Midbrain (tissue), 1 donor: ENCODE data around the gene KCNH5.
"Not testable (repeated sequence)": the region's sequence is repeated elsewhere in the genome, so short reads cannot be mapped to it uniquely, and the experiment has no call there.

Source experiments
- DNase-seq: peaks from one replicate; lab custom pipeline; 2025; lab: John Stamatoyannopoulos, UW

Gene KCNH5

GRCh38 chr14:62886461-62886860, 158.8 kb downstream of the KCNH5 start:
- DNase-seq, result no peak

DNA sequence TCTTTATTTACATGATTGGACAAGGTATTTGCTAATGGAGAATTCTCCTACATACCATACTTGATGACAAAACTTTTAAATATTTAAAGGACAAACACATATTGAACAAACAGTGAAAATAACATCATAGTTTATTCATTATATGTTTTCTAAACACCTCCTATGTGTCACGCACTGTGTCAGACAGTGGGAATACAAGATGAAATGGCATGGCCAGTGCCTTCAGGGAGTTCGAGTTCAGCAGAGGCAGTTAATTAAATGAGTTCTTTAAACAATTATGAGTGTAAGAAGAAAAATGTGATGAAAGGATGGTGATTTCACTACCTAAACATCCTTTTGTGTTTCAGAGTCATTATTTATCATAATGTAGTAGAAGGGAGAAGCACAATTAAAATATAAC, 159.8 kb downstream of the KCNH5 start:
- DNase-seq, result no peak

- no peak for DNase-seq
These were observed 162.3 kb downstream of the KCNH5 start for GRCh38 chr14:62882967-62883366.

- no peak for DNase-seq
These were observed 178.9 kb downstream of the KCNH5 start for GRCh38 chr14:62866376-62866775.

DNA sequence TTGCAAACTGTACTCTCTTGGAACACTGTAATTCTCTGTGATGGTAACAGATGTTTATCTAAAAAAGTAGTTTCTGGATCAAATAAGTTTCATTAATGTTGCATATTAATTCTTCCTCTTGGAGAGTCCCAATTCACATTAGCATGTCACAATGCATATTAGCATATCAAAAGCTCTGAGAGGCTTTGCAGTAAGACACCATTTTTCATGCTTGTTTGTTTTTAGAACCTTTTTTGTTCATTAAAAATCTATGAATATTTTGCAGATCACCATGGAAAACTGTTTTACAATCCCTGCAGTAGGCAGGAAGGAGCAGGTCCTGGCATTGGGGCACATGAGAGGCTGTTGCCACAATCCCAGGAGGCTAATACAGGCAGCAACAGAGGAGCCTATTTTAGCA, 180.7 kb downstream of the KCNH5 start:
- DNase-seq, result no peak

DNA sequence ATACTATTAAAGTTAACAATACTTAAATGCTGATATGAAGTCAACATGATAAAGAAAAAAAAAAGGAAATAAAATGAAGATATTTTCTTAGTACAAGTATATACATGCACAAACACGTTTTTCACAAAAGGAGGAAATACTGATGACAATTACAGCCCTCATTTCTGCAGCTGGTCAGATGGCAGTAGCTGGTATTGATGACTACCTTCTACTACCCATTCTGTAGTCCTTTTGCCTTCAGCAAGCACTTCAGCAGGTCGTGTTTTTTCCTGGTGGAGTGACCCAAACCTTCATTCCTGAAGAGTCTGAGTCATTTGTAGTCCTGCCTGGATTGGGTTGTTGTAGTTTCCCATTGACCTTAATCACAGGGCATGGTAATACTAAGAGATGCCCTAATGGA, 187.2 kb downstream of the KCNH5 start:
- not testable (repeated sequence) for DNase-seq

GRCh38 chr14:62854951-62855350, 190.3 kb downstream of the KCNH5 start:
- no peak for DNase-seq

- DNase-seq, result no peak
These were observed 198.1 kb downstream of the KCNH5 start for GRCh38 chr14:62847168-62847567.

DNA sequence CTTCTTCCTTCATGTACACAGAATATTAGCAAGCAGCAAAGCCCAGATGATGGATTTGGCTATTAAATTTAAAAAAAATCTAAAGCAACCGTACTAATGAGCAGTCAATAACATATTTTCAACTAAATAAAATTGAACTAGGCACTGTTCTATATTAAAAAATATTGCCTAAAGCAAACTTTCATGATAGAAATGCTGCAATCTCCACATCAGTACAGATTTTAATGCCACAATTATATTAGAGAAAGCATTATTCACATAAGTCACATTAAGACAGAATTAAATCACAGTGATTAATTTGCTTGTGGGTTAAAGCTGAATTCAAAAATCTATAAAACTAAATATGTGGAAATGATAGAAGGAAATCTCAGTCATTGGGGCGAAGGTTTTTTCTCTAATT, 200.7 kb downstream of the KCNH5 start:
- DNase-seq, result no peak

DNA sequence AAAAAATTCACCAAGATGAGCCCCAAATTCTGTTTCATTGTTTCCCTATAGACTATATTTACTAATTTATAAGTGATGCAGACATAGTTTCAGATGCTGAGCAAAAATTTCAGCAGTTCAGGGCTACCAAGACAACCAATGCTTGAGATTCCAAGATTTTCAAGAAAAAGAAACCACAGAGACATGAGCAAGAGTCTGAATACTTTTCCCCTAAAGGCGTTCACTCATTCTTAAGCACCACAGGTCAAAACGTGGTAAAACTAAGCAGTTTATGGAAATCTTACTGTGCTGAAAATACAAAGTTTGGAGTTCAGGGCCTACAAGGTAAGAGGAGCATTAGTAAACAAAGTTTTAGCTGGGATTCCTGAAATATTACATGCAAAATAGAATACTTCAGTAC, 221.2 kb downstream of the KCNH5 start:
- DNase-seq, result no peak

DNA sequence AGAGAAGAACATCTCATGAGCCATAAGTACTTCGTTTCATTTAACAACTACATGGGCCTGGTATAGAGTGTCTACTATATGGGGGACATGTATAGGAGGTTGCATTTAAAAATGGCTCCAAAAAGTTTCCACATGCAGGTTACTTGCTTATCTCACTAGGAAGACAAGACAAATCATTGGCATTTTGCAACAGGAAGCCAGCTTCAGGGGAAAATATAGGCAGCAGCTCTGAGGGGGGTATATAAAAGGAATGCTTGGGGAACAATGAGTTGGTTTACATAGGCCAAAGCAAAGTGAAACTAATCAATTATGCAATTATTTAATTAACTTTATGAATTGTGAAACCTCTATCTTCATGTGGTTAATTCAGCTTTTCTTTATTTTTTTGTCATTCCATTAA, 225.3 kb downstream of the KCNH5 start:
- DNase-seq, result no peak

DNA sequence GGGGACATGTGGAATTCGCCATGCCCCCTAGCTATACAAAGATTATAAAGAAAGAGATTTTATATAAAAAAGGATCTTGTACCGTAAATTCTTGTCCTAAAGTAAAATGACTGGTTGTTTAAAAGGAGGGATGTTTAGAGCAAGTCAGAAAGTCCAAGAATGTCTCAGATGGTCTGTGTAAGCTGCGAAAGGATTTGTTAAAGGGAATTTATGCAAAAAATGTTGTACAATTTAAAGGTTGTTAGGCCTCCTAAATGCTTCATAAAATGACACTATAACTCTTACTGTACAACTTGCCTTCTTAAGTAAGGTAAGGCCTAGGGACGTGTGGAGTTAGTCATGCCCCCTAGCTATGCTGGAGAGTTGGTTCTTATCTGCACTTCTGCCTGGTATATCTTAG, 237.6 kb downstream of the KCNH5 start:
- DNase-seq, result no peak

- no peak for DNase-seq
These were observed 244.7 kb downstream of the KCNH5 start for GRCh38 chr14:62800577-62800976.

DNA sequence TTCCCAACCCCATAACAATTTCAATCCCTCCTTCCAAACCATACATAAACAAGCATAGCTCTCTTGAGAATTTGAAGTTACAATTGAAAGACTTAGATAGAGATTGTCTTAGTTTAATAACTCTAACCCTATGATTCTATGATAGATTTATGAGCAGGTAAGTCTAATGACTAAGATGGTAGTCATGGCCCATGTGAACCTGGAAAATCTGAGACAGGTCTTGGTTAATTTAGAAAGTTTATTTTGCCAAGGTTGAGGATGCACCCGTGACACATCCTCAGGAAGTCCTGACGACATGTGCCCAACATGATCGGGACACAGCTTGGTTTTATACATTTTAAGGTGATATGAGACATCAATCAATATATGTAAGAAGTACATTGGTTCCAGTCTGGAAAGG, 248.8 kb downstream of the KCNH5 start:
- no peak for DNase-seq

DNA sequence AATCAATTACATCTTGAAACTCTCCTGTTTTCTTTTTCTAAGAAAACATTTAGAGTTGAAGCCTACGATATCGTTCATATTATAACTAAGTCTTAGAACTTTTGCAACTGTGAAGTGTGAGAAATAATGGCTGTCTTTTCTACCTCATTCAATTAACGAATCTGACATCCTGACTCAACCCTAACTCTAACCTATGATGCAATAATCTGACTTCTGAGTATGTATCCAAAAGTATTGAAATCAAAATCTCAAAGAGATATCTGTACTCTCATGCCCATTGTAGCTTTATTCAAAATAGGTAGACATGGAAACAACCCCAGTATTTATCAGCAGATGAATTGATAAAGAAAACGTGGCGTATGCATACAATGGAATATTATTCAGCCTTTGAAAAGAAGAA, 252.7 kb downstream of the KCNH5 start:
- DNase-seq, result no peak

DNA sequence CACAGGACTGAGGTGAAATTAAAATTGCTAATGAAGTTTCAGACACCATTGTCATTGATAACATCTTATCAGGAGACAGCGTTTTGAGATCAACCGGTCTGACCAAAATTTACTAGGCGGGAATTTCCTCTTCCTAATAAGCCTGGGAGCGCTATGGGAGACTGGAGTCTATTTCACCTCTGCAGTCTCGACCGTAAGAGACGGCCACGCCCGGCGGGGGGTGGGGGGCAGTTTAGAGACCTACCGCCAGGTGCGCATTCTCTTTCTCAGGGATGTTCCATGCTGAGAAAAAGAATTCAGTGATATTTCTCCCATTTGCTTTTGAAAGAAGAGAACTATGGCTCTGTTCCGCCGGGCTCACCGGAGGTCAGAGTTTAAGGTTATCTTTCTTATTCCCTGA, 263.9 kb downstream of the KCNH5 start:
- not testable (repeated sequence) for DNase-seq

- no peak for DNase-seq
These were observed 266.4 kb downstream of the KCNH5 start for GRCh38 chr14:62778852-62779251.

- no peak for DNase-seq
These were observed 266.9 kb downstream of the KCNH5 start for GRCh38 chr14:62778310-62778709.

- no peak for DNase-seq
These were observed 267.7 kb downstream of the KCNH5 start for GRCh38 chr14:62777510-62777909.

DNA sequence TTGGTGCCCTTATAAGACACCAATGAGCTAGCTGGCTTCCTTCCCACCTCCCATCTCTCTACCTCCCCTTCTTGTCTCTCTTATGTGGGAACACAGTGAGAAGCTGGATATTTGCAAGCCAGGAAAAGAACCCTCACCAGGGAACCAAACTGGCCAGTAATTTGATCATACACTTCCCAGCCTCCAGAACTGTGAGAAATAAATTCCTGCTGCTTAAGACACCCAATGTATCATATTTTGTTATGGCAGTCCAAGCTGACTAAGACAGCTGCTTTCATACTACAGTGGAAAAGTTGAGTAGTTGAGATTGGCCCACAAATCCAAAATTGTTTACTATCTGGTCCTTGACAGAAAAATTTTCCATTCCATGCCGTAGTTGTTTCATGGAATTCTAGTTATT, 269.0 kb downstream of the KCNH5 start:
- no peak for DNase-seq

DNA sequence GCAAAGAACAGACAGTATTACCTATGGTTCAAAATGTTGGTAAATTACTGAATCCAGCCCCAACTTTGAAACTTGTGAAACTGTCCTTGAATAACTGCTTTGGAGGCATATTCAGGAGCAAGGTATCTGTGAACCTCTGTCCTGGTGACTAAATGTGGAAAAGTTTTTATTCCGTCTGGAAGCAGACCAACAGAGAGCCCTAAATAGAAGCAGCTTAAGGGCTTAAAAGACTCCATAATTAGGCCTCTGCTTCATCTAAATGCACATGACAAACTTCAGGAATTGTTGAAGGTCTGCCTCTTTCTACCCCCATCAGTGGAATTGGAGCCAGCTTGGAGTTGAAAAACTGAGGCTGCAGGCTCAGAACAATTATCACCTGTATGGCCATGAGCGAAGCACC, 276.5 kb downstream of the KCNH5 start:
- no peak for DNase-seq

DNA sequence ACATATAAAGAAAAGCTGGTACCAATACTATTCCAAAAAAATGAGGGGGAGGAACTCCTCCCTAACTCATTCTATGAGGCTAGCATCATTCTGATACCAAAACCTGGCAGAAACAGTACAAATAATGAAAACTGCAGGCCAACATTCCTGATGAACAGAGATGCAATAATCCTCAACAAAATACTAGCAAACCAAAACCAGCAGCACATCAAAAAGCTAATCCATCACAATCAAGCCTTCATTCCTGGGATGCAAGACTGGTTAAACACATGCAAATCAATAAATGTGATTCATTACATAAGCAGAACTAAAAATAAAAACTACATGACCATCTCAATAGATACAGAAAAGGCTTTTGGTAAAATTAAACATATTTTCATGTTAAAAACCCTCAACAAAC, 281.3 kb downstream of the KCNH5 start:
- no peak for DNase-seq

DNA sequence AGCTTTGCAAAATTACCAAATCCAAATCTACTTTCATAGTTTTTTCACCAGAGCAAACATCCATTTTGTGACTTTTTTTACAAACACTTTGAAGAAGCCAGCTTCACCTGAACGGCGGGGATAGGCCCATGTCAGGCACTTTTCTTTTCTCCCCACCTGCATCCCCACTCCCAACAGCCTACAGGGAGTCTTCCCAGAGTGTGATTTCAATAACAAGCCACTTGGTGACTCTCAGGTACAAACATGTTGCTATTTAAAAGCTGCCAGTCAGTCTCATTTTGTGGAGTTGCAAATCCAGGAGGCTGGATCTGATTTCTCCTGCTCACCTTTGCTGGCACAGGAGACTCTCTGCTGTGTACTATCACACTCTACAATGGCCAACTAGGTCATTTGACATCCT, 285.5 kb downstream of the KCNH5 start:
- DNase-seq, result no peak

GRCh38 chr14:62746881-62747280, 298.4 kb downstream of the KCNH5 start:
- DNase-seq, result not testable (repeated sequence)

- DNase-seq, result no peak
These were observed 299.8 kb downstream of the KCNH5 start for GRCh38 chr14:62745496-62745895.
